ENCODE measurements around the gene OVOL1.
A peak's percentile ranks its signal among the peaks of the same experiment; 100 is the strongest.

Gene OVOL1

DNA sequence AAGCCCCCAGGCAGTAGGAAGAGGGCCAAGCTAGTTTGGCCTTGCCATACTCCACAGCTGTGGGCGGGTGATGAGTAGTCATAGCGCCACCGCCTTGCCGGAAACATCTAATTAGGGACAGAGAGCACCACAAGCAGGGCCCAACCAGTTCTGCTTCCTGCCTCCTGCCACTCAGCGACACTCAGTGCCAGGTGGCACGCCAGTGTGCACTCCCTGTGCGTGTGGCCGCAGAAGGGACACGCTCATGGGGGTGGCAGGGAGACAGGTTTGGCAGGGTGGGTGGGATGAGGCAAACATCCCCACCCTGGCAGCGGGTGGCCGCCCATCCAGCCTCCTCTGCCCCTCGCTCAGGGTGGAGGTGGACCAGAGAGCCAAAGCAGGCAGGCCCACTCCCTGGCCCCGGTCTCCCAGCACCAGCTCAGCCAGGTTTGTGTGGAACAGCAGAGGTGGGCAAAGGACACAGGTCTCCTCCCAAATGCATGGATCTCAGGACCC is 4.9 kb downstream of the OVOL1 start:
- DNase-seq (ENCODE audit: low read depth): peak; percentile 55

DNA sequence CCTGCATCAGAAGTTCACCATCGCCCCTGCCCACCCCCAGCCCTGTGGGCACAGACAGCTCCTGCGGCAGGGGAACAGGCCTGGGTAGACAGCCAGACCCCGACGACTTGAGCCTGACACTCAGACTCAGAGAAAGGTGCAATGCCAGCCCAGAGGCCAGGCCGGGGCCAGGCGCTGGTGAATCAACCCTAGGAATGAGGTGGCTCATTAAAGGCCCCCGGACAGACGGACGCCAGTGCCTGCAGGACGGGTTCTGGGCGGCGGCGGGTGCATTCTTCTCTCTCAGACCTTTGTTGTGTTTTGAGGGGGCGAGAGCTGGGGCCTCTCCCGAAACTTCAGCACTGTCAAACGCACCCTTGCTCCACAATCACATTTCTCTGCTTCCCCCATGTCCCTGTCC is 5.6 kb downstream of the OVOL1 start:
- no peak for DNase-seq (ENCODE audit: low read depth)

DNA sequence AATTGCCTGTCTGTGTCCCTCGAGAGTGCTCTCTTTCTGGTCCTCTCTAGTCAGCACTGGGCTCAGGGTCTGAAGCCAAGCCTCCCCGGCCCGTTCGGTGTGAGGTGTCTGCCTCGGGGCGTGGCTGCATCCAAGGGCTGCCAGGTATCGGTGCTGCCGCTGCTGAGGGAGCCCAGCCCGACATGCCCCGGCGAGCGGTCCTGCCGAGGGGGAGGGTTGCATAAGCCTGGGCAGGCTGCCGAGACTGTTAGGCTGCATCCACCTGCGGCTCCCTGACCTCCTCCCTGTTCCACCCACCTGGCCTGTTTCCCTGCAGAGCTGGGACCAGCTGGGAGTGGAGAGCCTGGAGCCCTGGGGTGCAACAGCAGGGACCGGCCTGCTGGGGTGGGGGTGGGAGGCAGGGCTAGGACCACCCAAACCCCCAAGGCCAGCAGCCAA is 6.3 kb downstream of the OVOL1 start:
- DNase-seq (ENCODE audit: low read depth): no peak

DNA sequence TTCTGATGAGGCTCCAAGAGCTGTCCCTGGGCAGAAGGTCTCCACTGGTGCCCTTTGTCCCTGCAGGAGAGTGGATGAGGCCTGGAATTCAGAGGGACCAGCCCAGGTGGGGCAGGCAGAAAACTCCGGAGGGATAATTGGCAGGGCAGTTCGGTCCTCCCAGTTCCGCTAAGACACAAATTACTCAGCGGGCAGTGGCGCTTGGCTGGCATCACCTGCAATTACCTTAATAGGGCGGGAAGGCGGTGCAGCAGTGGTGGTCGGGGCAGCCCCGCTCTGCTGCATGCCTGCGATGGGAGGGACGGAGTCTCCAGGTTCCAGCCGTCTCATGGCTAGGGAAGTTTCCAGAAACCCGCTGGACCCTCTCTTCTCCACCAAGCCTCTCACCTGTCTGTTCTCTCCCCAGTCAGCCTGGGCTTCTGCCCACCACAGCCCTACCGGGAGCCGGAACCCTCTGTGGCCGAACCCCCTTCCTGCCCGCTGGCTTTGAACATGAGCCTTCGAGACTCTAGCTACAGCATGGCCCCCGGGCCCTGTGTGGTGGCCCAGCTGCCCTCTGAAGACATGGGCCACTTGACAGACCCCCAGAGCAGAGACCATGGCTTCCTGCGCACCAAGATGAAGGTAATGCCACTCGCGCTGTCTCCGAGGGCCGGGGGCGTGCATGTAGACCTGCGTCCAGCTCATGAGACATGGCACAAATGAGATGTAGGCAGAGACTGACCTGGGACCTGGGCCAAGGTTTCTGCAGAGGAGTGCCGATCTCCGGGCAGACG is 7.0 kb downstream of the OVOL1 start:
- DNase-seq (ENCODE audit: low read depth): no peak

DNA sequence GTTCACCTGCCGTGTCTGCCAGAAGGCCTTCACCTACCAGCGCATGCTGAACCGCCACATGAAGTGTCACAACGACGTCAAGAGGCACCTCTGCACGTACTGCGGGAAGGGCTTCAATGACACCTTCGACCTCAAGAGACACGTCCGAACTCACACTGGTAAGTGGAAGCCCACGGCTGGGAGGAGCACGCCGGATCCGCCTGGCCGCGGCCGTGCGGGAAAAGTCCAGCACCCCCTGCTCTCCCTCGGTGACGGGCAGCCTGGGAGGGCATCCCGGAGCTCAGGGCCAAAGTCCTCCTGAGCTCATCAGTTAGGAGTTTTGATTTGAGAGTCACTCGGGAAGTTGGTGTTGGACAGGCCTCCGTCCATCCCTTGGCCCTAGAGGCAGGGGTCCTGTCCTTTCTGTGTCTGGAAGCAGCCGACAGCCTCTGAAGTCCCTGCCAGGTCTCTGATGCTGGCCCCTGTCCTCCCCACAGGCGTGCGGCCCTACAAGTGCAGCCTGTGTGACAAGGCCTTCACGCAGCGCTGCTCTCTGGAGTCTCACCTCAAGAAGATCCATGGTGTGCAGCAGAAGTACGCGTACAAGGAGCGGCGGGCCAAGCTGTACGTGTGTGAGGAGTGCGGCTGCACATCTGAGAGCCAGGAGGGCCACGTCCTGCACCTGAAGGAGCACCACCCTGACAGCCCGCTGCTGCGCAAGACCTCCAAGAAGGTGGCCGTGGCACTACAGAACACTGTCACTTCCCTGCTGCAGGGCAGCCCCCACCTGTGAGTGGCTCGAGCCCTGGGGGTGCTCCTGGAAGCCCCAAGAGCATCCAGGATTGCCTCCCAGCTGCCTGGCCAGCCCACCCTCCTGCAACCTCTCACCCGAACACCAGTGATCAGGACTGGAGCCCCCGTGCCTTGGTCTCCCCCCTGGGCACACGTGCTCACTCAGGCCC is 8.0 kb downstream of the OVOL1 start:
- no peak for DNase-seq (ENCODE audit: low read depth)

DNA sequence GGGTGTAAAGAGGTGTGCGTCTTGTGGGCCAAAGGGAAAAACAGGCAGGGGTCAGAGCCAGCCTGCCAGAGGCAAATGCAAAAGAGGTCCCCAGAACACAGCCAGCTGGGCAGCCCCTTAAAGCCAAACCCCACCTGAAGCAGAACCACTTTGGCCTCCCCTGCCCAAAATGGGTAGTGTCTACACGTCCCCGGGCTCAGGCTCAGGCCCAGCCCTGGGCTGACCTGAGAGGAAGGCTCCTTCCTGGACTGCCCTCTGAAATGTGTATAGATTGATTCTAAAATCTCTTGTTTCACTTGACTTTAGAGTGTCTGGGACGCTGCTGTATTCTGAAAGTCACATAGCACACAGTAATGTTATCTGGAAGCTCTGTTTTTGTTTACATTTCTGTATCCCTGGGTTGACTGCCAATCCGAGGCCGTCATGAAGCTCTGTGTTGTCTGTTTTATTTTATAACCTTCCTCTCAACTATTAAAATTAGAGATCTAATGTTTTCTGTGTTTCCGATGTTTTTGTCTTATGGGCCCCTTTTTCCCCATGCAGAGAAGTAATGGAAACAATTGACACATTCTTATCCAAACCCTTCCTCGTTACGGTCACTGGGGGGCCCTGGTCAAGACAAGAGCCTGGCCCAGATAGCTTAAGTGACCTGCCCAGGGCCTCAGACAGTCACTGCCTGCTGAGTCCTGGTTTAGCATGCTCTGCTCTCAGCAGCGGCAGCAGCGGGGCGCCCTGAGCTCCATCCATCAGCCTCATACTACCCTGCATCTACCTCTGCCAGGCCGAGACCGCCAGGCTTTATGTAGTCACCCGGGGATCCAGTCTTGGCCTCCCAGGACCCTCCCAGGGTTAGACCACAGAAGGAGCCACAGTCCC is 10.1 kb downstream of the OVOL1 start:
- no peak for DNase-seq (ENCODE audit: low read depth)

DNA sequence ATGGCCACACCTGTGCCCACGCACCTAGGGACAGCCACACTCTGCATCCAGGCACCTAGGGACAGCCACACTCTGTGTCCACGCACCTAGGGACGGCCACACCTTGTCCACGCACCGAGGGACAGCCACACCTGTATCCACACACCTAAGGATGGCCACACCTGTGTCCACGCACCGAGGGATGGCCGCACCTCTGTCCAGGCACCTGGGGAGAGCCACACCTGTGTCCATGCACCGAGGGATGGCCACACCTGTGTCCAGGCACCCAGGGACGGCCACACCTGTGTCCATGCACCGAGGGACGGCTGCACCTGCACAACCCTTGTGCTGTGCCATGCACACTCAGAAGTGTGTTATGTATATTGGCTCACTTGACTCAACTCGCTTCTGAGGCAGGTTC is 10.8 kb downstream of the OVOL1 start:
- DNase-seq (ENCODE audit: low read depth): no peak

DNA sequence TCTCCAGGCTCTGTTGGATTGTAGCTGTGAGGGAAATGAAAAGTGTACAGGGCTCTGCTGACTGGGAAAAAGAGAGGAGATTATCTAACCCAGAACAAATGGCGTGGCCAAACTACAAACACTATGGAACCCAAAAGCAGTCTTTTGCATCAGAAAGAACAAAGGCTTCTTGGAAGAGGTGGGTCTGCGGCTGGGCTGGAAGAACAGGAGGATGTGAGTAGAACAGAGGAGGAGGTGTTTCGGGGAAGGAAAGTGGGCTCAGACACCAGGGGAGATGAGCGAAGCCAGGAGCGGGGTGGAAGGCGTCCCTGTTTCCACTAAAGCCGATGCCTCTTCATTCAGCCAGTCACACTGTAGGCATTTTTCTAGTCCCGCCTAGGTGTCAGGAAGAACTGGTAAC is 12.0 kb downstream of the OVOL1 start:
- no peak for DNase-seq (ENCODE audit: low read depth)

DNA sequence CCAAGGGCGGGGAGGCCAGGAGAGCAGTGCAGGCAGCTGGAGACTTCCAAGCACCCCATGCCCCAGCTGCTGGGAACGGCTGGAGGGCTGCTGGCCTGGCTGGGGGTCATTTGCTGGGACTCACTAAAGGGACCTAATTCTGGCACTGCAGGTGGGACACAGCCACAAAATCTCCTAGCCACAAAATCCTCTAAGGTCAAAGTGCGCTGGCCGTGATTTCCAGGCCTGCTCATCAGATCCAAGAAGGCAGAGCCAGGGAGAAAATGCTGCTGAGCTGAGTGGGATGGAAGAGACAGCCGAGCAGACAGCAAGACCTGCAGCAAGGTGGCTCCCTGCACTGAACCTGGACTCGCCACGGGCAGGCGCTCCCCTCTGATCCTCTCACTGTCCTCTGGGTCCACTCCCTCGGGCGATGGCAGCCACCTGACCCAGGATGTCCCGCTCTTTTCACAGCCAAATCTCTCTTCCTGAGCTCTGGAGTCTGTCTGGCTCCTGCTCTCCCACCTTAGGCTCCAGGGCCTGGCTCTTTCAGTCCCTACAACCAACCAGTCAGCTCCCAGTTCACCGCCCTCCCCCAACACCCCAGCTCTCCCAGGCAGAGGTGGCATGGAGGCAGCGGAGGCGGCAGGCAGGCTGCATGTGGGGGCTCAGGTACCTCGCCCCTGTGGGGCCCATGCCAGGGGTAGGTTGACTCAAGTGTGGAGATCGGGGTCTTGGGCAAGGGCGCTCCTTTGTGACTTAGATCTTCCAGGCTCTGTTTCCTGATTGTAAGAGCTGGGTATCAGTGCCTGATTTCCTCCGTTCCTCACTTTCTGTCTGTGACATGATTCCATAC is 14.5 kb downstream of the OVOL1 start:
- no peak for DNase-seq (ENCODE audit: low read depth)

DNA sequence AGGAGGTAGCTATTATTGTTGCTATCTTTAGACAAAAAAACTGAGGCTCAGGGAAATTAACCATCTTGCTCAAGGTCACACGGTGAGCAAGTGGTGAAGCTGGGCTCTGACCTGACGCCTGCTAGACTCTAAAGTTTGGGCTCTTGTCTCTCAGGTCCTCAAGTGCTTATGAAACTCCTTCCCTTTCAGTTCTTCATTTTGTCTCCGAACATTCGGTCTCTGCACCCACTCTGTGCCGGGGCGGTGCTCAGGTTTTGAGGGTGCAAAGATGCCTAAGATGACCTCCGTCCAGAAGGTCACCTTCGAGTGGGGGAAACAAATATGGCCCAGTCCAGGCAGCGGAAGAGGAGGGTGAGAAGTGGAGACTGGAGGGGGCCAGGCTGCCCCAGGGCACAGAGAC is 16.0 kb downstream of the OVOL1 start:
- DNase-seq (ENCODE audit: low read depth): no peak

DNA sequence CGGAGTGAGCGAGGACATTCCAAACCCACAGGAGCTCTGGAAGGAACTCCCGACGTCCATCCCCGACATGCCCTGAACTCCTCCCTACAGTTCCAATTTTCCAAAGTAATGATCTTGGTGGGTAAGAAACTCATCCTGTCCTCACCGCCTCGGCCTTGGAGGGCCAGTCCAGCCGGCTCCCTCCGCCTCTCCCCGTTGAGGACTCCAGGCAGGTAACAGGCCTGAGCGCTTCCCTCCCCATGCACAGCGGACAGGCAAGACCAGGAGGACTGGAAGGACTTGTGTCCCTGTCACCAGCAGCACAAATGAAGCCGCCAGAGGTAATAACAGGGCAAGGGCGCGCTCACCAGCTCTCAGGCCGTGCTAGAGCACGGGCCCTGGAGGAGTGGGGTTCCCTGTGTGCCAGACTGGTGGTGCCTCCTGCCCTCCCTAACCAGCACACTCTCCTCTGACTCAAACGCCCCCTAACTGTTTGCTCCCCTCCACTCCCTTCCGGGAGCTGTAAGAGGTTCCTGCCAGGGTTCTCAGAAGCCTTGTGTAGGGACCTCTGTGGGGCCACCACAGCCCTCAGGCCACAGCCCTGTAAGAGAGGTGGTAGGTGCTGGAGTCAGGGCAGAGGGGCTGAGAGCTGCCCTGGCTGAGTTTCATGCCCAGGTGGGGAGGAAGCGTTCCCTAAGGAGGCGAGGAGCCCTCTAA is 17.1 kb downstream of the OVOL1 start:
- no peak for DNase-seq (ENCODE audit: low read depth)

DNA sequence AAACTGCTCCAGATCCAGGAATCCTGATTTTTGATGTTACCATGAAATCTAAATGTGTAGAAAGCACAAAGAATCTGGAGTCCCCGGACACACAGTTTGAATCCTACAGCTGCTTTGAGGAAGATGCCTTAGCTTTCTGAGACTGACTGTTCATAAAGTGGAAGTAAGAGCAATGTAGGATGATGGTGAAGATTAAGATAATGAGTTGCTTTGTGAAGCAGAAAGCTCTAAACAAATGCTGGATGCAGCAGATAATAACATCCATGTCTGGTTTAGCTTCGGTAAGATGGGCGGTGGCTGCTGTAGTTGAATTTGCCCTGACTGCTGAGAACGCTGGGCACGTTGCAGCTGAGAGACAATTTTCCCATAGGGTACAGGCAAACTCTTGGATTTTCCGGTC is 20.1 kb downstream of the OVOL1 start:
- DNase-seq (ENCODE audit: low read depth): no peak

DNA sequence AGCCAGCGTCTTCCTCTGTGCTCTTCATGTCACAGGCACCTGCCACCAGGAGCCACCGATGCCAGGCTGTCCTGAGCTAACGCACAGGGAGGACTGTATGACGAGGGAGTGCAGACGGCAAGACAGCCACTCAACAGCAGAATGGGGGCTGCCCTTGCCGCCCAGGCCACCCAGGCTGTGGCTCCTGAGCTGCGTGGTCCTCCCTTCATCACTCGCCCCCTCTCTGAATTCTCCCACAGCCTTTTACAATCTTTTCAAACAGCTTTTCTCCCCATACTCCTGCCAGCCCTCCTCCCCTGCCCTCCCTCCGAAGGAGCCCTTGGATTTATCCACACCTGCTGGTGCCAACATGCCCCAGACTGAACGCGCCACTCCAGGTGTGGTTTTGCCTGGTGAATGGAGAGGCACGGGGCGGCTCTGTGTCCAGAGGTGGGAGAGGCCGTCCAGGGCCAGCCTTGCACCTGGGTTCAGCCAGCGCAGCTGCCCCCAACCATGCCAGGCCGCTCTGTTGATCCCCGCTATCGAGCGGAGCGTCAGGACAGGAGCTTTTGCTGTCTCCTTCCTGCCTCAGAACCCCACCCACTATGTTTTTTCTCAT is 22.0 kb downstream of the OVOL1 start:
- DNase-seq (ENCODE audit: low read depth): no peak

DNA sequence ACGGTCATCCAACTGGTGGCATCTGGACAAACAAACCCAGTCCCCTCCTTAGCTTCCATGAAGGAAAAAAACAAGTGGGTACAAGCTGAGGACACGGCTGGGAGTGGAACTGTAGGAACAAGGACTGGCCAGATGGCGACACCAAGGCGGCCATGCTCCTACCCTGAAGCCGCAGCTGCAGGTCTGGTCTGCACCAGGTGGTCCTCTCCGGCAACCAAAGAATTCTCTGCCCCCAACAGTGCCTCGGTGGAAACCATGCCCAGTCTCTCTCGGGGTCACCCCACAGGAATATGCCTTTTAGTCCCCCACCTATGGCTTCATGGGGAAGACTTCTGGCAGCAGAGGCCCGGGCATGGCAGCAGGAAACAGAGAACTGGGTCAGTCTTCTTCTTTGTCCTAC is 22.6 kb downstream of the OVOL1 start:
- DNase-seq (ENCODE audit: low read depth): no peak

DNA sequence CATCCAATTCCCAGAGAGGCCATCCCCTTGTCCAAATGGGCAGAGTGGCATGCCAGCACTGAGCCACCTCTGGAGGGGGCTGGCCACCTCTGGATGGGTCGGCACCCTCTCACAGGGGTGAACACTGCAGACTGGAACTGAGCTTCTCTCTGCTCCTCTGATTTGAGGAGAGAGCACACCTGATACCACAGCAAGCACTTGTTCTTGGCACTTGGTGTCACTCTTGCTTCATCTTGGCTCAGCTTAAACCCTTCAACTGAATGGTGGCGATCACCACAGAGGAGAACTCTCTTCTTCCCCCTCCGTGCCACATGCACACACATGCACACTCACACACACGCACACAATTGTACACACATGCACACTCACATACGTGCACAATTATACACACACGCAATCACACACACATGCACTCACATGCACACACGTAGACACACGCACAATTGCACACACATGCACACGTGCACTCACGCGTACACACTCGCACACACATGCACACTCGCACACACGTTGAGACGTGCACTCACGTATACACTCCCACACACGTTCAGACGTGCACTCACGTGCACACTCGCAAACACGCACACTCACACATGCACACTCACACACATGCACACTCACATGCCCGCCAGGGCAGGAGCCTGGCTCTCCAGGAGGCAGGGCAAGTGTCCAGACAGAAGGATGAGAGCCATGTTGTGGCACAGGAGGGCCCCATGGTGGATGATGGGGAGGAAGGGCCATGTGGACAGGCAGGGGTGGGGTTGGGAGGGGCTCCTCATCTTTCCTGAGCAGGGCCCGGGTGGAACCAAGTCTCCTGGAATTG is 23.4 kb downstream of the OVOL1 start:
- DNase-seq (ENCODE audit: low read depth): no peak

DNA sequence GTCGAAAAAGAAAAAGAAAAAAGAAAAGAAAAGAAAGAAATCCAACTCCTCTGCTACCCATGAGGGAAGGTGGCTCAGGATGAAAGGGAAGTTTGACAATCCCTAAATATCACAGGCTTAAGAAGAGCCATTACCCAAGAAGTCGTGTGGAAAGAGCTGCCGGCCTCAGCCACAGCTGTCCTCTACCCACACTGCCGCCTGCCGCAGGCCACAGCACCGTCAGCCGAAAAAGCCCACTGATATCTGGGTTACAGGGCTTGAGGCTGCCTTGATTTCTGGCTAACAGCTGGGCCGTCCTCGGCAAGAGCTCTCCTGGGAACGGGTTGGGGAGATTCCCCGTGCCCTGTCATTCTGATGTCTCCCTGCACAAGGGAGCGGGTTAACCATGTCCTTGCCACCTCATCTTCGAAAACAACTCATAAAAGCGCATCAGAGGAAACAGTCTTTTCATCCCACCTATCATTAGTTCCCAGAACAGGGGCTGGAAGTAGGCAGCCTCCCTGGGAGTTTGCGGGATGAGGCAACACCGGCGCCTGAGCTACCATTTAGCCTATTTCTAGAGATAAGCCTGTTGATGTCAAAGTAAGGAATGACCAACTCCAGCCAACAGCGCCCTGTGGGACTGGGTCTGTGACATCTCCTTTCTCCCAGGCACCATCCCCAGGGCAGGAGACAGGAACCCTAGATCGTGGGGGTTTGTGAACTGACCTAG is 25.1 kb downstream of the OVOL1 start:
- DNase-seq (ENCODE audit: low read depth): no peak

DNA sequence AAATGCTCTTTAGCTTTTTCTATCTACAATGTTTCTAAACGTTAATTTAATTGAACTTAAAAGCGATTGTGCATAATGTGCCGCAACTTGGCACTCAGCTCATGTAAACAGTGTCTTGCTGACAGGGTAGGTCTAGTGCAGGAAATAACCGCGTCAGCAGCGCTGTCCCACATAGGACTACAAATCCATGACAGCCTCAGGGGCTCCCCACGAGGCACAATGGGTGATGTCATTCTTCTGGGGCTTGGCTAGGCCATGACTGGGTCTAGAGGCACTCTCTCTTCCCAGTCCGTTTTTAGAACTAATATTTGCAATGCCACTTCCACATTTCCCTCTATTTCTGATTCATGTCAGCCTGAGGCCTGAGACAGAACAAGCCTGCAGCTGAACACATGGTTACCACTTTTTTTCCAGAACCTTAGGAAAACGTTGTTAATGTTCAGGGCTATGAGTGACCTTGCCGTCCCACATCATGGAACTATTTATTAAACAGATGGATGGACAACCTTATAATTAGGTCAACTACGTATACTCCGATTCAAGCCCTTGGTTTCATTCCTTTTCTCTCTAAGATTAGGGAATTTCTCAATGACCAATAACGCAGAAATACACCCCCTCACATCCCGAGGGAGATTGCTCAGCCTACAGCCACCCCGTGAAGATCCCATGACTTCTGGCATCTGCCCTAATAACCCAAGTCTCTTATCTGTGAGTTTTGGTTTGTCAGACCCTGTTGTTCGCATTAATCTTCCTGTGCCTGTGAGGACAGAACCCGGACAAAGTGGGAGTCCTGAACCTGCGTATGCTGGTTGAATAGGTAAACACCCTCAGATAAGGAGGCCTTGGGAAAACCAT is 27.5 kb downstream of the OVOL1 start:
- DNase-seq (ENCODE audit: low read depth): no peak
